Activated naive CD4-positive, alpha-beta T cell treated with Interleukin-2 at 50 U/mL for 16 hours (primary cell): Measurements from ENCODE around the gene MYO1D.
A peak's percentile ranks its signal among the peaks of the same experiment; 100 is the strongest.

ENCODE experiments used
- DNase-seq: peaks from one replicate; pipeline ENCODE4 v3.0.0-alpha.2; 2020

Gene MYO1D

DNA sequence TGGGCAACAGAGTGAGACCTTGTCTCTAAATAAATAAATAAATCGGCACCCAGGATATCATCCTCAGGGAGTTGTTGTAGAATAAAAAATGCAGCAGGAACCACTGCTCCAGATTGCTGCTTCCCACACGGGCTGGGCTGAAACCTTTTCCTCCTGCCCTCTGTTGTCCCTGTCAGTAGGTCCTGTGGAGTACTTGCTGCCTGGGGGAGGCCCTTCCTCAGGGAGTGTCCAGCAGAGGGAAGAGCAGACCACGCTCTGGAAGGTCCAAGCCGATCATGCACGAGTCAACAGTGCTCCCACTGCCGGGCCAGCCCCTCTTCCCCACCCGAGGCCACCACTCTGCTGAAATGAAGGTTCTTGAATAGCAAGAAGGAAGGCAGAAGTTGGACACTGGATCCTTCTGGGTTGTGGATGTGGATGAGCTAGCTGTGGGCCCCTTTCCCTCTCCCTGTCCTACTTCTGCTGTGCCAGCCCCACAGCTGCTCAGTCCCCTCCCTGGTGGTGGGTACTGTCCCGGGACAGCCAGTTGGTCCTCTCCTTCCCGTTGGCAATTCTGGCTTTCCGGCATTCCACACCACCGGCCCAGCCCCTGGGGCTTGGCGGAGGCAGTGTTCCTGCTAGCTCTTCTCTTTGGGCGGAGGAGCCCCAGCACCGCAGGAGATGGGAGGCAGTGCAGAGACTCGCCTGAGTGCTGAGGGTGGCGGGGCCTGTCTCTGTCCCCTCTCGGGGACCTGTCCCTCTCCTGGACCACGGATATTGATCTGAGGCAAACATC lies 379.3 kb downstream of the MYO1D start:
- DNase-seq: no peak

DNA sequence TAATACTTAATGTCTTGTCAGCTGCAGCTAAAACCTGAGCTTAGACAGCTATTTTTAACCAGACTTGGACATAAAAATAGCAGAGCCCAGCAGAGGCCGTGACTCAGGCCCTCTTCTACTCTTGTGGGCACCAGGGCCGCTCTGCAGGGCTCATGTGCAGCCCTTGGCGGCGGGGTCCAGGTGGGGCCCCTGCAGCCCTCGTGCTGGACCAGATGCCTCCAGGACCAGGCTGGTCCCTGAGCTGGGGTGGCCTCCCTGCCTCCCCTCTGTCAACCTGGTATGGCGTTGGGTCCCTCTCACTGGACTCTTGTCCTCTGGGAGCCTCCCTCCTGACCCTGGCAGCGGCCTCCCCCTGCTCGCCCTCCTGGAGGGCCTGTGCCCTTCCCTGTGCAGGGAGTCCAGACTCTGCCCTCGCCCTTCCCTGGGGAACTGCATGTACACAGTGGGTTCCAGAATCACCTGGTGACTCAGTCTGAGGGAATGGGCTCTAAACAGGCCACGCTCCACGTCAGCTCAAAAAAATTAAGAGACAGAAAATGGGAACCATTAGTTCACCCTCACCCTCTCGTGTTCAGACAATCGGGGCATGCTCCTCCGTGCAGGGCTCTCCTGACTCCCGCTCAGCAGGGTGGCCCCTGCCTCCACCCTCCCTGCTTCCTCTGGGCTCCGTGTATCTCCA lies 380.4 kb downstream of the MYO1D start:
- DNase-seq: no peak

DNA sequence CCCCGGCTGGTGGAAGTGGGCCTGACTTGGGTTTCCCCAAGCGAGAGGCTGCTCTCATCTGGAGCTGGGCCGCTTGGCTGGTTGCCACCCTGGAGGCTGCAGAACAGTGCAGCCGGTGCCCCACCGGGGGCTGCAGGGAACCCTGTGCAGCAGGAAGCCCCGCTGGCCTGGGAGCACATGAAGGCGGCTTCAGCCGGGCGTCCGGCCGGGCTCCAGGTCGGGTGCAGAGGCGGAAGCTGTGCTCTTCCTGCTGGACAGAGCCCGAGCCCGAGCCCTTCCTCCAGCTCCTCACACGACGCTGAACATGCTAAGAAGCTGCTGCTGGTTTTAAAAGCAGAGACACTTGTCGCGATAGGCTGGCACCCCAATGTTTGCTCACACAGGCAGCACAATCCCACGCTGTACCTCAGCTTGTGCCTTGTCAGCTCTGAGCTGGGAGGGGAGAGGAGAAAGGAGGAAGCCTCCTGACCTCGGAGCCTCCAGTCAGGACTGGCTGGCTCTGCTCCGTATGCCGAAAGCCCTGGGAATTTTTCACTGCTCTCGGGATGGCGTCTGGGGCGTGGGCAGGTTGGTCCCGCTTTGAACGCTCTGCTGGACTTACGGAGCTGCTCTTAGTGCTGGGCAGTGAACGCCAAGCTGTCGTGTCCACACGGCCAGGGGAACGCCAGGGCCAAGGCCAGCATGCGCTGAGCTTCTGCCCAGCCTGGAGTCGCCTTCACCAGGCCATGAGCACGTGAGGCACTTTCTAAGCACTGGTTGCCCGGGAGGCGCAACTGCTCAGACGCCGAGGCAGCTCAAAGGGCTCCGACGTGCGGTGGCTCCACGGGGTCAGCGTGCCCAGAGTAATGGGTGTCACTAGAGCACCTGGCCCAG lies 381.3 kb downstream of the MYO1D start:
- DNase-seq: no peak

DNA sequence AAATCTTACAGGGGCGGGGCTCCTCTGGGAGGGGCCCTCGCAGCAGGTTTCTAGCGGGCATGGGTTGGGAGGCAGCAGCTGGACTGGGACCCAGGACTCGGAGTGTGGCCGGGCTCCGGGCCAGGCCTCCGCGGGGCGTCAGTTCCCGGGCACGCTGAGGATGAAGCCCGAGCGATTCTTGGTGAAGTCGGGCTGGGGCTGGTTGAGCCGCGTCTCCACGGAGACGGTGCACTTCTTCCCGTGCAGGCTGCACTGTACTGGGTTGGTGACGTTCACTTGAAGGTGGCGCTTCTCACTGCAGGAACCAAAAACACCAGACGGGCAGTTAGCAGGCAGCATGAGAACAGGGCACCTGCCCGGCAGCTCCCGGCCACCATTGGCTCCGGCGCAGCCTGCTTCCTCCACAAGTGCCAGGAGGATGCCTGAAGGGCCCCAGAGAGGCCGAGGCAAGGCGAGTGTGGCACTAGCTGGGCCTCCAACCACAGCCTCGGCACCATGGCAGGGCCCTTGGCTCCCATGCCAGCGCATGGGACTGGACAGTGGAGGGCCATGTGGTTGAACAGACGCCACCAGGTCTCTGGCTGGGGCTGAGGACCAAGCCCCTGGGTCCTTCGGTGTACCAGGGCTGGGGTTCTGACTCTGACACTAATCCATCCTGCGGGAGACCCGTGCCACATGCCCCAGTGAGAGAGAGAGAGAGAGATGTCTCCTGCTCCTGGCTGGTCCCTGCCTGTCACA lies 382.1 kb downstream of the MYO1D start:
- DNase-seq: no peak

DNA sequence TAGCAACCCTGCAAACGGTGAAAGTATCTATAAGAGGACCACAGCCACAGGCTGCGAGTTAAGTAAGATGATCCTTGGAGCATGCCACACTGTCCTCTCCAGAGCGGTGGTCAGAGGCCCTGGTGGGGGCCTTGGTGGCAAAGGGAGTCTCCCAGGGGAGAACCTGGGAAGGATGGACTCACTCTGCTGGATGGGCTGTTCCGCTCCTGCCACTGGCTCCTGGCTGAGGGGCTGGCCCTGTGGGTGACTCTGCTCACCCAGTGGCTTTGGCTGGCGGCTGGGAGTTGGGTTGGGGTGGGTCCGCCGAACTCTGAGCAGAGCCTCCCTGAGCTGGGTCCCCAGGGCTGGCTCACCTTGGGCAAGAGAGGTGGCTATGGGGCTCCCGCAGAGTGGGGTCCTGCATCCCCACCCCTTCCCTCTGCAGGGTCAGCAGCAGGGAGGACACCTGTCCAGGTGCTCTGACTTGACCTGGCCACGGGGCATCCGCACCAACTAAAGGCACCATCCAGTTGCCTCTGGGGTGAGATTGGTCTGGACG lies 382.9 kb downstream of the MYO1D start:
- no peak for DNase-seq

DNA sequence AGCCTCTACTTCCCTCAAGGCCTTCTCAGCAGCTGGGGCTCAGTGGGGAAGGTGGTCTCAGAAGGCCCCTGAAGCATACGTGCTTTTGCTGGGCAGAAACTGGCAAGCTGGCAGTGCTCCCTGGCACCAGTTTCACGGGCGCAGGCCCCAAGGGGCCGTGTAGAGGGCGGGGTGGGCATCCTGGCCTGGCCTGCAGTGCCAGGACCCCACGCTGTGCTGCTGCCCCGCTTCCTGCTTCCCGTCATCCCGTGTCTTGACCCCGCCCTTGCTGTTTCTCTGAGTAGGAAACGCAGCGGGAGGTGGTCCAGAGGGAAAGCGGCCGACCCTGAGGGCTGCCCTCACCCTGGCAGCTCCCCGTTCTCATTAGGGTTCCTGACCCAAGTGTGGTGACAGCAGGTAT lies 383.4 kb downstream of the MYO1D start:
- DNase-seq: no peak

DNA sequence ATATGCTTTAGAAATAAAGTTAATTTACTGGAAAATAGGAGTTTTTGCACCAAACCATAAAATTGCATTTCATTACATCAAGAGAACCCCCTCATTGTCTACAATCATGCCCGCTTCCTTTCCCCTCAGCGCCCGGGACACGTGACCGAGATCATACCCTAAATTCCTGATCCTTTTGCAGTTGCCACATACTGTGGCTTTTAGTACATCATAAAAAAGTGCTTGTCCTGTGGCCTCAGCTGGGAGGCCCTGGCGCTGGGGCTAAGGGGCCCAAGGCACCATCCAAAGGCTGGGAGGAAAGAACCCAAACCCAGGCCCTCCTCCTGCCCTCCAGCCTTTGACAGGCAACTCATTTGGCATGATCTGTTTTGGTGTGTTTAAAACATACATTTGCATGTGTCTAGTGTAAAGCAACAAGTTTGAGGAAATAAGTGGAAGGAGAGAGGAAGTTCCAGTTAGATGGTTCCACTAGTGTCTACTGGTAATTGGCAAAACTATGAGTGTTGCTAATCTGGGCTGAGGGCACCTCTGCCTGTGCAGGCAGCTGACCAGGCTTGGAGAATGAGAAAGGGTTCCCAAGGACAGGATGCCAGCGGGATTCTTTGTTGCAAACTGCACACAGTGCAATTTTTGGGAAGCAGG lies 384.2 kb downstream of the MYO1D start:
- no peak for DNase-seq

DNA sequence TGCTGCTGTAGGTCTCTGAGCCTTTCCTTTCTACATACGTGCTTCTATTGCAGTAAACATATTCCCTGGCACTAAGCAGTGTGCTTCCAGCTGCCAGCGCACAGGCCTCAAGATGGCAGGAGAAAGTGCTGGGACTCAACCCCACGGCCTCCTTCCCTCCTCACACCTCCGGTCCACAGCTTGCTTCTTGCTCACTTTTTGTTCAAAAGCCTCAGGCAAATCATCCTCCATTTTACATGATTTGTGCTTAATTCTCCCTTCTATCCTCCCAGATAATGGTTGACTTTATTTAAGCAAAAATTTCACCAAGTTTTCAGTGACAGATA lies 384.7 kb downstream of the MYO1D start:
- no peak for DNase-seq

DNA sequence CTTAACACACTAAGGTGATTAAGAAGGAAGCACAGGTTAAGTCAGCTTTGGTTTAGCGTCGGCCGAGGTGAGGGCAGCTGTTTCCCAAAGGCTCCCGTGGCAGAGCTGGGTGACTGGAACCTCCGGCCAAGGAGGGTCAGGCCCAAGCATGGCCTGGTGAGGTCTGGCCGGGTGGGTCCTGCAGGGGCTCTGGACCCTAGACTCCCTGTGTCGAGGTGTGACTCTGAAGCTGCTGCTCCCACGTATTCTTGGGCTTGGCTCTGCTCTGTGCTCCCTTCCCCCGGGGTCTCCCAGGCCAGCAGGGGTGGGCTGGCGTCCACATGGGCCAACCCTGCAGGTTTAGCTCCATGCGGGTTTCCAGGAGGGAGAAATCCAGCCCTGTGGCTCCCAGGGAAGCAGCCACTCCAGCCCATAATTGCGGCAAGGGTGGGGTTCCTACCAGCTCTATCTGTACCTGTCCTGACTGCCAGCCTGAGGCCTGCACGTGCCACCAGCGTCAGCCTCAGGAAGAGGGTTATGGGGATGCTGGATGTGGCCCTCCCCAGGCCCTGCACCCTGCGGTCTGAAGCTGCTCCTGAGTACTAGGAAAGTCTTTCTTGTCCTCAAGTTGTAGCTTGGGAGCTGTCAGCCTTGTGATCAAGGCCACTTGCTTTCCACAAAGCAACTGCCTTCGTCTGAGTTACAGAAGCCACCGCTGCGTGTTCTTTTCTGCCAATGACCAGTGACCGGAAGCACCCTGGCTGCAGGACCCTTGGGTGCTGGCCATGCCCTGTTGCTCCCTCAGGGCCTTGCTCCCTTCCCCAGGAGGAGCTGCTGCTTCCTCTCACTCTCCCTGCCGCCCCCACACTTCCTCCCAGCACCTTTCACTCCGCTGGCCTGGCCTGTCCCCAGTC lies 385.3 kb downstream of the MYO1D start:
- peak; percentile 36 for DNase-seq

DNA sequence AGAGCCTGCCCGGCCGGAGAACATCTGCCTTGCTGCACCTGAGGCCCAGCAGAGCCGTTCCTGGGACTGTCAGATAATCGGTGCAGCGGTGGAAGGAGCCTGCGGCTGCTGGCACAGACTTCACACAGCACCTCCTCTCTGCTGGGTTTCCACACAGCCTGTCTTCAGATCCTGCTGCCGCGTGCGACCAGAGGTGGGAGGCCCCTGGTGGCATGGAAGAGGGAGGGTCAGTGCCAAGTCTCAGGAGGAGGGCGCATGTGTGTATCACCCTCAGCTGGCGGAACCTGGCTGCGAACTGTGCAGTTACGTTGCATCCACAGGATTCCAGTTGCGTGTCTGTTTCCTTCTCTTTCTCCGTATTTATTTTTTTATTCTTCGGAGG lies 386.8 kb downstream of the MYO1D start:
- no peak for DNase-seq

DNA sequence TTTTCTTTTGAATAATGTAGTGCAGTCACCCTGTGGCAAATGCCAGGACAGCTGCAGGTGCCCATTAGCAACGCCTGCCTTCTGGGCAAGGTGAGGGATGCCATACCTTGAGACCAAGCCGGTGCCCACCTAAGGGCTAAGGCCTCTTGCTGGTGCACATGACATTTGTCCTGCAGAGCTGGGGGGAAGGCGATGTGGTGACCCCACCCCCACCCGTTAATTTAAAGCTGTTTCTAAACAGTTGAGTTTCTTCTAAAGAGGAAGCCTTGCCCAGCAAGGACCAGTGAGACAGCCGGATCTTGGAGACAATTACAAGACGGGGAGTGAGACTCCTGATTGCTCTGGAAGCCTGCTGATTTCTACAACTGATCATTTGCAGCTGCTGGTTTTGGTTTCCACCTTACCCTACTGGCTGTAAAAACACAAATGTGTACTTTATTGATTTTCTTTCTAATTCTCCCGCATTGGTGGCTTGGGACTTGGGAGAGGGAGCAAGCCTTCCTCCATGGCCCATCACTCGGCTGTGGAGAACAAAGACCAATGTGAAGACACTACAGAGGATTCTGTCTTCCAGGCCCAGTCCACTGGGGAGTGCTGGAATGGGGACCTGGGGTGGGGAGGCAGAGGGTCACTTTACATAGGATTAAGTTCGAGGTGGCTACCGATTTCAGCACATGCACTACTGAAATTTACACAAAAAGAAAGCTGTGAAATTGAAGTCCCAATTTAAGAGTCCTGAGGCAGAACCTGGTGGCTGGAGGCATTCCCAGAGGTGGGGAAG lies 387.4 kb downstream of the MYO1D start:
- no peak for DNase-seq

DNA sequence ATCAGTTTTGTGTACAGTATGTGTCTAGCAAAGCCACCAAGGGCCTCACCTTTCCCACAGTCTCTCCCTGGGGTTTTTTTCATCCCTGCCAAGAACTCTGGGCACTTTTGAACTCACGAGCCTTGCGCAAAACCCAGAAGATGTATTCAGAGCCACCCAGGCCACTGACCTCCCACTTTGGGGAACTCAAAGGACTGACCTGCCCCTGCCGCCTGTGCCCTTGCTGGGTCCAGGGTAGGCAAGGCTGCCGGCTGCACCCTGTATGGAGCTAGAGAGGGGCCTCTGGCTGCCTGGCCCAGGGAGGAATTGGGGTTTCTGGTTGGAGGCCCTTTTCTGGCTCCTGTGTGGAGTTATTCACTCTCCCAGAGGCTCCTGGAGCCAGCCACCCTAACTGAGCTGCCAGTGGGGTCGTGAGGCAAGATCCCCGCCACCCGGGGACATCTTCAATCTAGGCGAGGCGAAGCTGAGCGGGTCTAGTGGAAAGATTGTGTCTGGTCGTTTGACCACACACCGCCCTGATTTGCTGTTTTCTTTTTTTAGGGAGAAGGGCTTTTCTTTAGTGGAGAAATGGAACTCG lies 388.2 kb downstream of the MYO1D start:
- DNase-seq: no peak

DNA sequence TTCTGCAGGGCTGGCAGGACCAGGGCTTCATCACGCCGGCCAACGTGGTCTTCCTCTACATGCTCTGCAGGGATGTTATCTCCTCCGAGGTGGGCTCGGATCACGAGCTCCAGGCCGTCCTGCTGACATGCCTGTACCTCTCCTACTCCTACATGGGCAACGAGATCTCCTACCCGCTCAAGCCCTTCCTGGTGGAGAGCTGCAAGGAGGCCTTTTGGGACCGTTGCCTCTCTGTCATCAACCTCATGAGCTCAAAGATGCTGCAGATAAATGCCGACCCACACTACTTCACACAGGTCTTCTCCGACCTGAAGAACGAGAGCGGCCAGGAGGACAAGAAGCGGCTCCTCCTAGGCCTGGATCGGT lies 388.8 kb downstream of the MYO1D start:
- DNase-seq: no peak

DNA sequence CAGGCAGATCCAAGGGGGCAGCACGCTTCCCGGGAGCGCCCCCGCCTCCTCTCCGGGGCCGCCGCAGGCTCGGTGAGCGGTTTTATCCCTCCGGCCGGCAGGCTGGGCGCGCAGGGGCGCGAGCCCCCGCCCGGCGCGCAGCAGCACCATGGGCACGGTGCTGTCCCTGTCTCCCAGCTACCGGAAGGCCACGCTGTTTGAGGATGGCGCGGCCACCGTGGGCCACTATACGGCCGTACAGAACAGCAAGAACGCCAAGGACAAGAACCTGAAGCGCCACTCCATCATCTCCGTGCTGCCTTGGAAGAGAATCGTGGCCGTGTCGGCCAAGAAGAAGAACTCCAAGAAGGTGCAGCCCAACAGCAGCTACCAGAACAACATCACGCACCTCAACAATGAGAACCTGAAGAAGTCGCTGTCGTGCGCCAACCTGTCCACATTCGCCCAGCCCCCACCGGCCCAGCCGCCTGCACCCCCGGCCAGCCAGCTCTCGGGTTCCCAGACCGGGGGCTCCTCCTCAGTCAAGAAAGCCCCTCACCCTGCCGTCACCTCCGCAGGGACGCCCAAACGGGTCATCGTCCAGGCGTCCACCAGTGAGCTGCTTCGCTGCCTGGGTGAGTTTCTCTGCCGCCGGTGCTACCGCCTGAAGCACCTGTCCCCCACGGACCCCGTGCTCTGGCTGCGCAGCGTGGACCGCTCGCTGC lies 389.3 kb downstream of the MYO1D start:
- DNase-seq: peak; percentile 30

DNA sequence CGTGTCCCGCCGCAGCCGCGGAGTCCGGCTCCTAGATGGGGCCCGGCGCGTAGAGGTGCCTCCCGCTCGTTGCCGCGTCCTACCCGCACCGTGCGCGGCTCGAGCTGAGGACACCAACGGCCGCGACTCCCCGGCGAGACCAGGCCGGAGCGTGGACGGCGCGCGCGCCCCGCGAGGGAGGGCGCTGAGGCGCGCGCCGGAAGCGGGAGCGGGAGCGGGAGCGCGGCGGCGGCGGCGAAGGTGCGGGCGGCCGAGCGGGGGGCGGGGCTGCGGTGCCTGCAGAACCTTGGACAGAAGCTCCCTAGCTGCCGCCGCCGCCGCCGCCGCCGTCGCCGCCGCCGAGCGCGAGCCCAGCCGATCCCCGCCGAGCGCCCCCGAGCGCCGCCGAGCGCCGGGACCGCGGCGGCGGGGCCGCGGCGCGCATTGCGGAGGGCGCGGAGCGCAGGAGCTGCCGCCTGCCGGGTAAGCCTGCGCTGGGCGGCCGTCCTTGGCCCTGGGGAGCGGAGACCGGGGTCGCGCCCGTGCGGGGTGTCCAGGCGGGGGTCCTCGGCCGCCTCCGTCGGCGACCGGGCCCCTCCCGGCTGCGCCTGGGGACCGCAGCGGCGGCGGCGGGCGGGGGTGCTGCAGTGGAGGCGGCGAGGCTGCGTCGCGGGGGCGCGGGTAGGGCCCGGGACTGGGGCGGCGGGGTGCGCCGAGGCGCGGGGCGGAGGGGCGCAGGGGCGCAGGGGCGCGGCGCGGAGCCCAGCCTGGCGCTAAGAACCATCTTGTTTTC lies 390.0 kb downstream of the MYO1D start, which contains the start of gene CDK5R1:
Gene CDK5R1, plus strand, starts transcription at position 293 of the 772 bp plus-strand sequence. CDS start 628 bp downstream, outside the sequence.
- peak; percentile 76 for DNase-seq

DNA sequence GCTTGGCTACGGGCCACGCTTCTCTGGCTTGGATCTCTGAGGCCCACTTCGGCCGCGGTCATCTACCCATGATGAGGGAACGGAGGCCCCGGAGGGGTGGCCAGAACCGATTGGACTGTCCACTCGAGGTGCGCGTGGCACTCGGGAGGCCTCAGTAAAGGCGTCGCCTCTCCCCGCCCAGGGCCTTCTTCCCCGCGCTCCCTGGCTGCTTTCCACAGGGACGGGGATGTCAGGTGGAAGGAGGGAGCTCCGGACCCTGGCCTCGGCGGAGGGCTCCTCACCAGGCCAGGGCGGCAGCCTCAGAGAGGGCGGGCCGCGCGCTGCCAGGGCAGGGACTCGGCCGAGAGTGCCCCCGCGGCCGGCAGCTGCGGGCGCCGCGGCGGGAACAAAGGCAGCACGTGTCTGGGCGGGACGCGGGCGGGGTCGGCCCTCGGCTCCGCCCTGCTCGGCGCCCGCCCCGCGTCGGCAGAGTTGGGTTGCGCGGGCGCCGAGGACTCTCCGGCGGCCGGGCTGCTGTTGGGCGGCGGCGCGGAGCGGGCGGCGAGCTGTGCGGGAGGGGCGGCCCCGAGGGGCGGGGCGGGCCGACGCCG lies 390.7 kb downstream of the MYO1D start:
- DNase-seq: peak; percentile 72

DNA sequence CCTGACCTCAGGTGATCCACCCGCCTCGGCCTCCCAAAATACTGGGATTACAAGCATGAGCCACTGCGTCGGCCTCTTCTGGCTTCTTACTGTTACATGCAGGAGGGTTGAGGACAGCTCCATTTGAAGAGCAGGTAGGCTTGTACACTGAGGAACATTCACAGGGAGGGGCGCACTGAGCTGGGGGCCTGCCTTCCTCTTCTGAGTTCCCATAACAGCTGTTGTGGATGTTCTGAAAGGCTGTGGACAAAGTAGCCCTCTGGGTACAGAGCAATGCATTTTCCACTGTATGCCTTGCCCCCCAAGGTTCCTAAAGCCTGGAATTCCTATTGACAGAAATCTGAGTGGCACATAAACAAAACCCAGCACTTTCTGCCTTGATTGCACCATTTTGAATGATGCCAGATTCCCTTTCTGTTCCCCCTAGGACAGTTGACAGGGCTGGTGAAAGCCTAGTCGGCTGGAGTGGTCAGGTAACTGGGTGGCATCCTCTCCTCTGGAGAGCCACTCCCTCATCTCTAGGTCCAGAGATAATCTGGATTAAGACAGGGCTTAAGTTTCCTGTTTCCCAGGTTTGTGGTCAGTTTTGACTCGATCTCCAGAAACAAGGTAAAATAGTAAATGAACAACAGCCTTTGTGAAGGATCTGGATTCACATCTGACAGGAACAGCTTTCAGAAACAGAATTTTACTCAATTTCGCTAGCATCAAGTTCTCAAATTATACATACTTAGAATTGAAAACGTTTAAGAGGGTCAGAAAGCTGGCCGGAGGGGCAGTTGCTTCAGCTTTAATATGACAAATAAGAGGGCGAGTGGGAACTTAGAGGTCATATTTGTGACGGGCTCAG lies 391.4 kb downstream of the MYO1D start:
- no peak for DNase-seq
